Naive B cell (primary cell): Measurements from ENCODE around the gene DHRSX. TPM values are rescaled to one million over a fixed set of nuclear protein-coding genes. Genes with fewer than 3 reads are reported as not detected.
A peak's percentile ranks its signal among the peaks of the same experiment; 100 is the strongest.

ENCODE experiments used
- ATAC-seq, 2 donors: fragments of 150-1000 bp; cut with Tn5 transposase; 2 replicates each; pipeline ENCODE4 v1.10.0; 2021; ENCODE audit warnings: low read depth in 2 of 2, mild to moderate bottlenecking in 2 of 2, moderate library complexity in 2 of 2
- DNase-seq: peaks from one replicate; pipeline ENCODE4 v3.0.0; 2022
- H3K27ac Mint-ChIP-seq, 6 donors: one replicate each; pipeline ENCODE4 v1.8.0; 2020 to 2022; ENCODE audit warnings: mild to moderate bottlenecking in 6 of 6, mixed read lengths in 6 of 6, moderate library complexity in 5 of 6, inconsistent platforms in 2 of 6
- H3K27me3 Mint-ChIP-seq, 3 donors: one replicate each; pipeline ENCODE4 v1.8.0; 2021 to 2022; ENCODE audit warnings: mixed read lengths in 3 of 3, mild to moderate bottlenecking in 1 of 3
- H3K36me3 Mint-ChIP-seq, 2 donors: one replicate each; pipeline ENCODE4 v1.8.0; 2020 to 2022; ENCODE audit warnings: mixed read lengths in 2 of 2, inconsistent platforms in 1 of 2, mild to moderate bottlenecking in 1 of 2
- H3K4me1 Mint-ChIP-seq, 3 donors: one replicate each; pipeline ENCODE4 v1.8.0; 2020 to 2022; ENCODE audit warnings: mixed read lengths in 3 of 3, inconsistent platforms in 1 of 3, mild to moderate bottlenecking in 1 of 3, moderate library complexity in 1 of 3
- H3K4me3 Mint-ChIP-seq, 8 donors: one replicate each; pipeline ENCODE4 v1.8.0; 2020 to 2022; ENCODE audit warnings: mild to moderate bottlenecking in 8 of 8, mixed read lengths in 8 of 8, moderate library complexity in 8 of 8, inconsistent platforms in 2 of 8
- H3K9me3 Mint-ChIP-seq, 7 donors: one replicate each; pipeline ENCODE4 v1.8.0; 2020 to 2022; ENCODE audit warnings: mixed read lengths in 7 of 7, mild to moderate bottlenecking in 5 of 7, inconsistent platforms in 2 of 7, moderate library complexity in 1 of 7
- polyA plus RNA-seq, 6 donors: library from polyadenylated mRNA; unstranded; fragments of 300-500 nt; fragmentation: Illumina TruSeq; gene quantifications; one replicate each; pipeline ENCODE4 v1.2.3, GENCODE V29; 2021; ENCODE audit warnings: low read depth in 6 of 6

Gene DHRSX
- polyA plus RNA-seq, 6 donors from 2014 or later: 20.9 to 33.3 (median 28.4) TPM

DNA sequence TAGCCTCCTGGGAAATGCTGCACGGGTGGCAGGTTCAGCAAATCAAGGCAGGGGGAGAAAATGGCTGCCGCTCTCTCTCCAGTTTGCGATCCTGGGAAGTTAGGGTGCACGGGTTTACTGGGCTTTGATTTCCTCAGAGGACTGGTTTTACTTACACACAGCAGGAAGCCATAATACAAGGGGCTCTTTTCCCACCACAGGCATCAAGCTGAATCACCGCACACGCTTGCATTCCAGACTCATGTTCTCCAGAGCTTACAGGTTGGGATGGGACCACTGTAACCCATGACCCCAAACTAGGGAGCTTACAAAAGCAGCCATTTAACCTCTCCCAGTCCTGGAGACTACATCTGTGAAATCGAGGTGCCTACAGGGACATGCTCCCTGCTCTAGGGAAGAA, 159.8 kb downstream of the DHRSX start:
- Mint-ChIP-seq H3K4me1 (peaks cover 36 to 50% (median 42%) of the 10 kb centered on the region in 3 donors), H3K9me3 (peaks cover 0 to 23% (median 15%) of the 10 kb centered on the region in 7 donors), H3K27me3 (no peaks in the 10 kb centered on the region), H3K4me3 (no peak overlapping the region), H3K36me3 (peaks cover 31 to 45% of the 10 kb centered on the region in 2 donors), H3K27ac (peak overlapping the region in 3 of 6 donors; percentile 43 to 67 (median 50))
- DNase-seq (no peak), ATAC-seq (no peak)

DNA sequence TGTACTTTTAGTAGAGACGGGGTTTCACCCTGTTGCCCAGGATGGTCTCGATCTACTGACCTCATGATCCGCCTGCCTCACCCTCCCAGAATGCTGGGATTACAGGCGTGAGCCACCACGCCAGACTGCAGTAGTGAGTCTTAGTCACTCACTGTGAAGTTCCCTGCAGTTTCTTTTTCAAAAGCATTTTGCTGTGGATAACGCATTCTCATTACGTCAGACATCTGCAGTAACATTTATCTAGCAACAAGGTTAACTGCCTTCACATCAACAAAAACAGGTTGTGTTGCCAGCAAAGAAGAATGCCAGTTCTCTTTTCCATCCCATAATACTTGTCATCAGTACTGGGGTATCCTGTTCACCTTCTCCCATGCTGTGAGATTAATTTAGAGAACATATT, 164.6 kb downstream of the DHRSX start:
- Mint-ChIP-seq H3K4me1 (peaks cover 28 to 42% (median 34%) of the 10 kb centered on the region in 3 donors), H3K27ac (peak overlapping the region in 1 of 6 donors; percentile 20), H3K36me3 (peaks cover 20 to 27% of the 10 kb centered on the region in 2 donors), H3K9me3 (peaks cover 0 to 23% (median 15%) of the 10 kb centered on the region in 7 donors), H3K27me3 (no peaks in the 10 kb centered on the region), H3K4me3 (peak overlapping the region in 2 of 8 donors; percentile 18 to 32)
- DNase-seq (no peak), ATAC-seq (no peak)

DNA sequence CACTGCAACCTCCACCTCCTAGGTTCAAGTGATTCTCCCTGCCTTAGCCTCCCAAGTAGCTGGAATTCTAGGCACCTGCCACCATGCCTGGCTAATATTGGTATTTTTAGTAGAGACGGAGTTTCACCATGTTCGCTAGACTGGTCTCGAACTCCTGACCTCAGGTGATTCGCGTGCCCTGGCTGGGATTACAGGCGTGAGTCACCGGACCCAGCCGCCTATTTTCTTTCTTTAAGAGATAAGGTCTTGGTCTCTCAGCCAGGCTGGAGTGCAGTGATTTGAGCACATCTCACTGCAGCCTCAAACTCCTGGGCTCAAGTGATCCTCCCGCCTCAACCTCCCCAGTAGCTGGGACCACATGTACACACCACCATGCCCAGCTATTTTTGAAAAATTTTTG, 166.5 kb downstream of the DHRSX start:
- DNase-seq (no peak), ATAC-seq (no peak)
- H3K36me3 Mint-ChIP-seq: peaks cover 9% of the 10 kb centered on the region in 2 donors
- no peaks in the 10 kb centered on the region for H3K27me3 Mint-ChIP-seq
- H3K27ac Mint-ChIP-seq: no peak overlapping the region
- H3K4me3 Mint-ChIP-seq: no peak overlapping the region
- H3K9me3 Mint-ChIP-seq: peaks cover 0 to 15% (median 8%) of the 10 kb centered on the region in 7 donors
- H3K4me1 Mint-ChIP-seq: peaks cover 27 to 48% (median 38%) of the 10 kb centered on the region in 3 donors

DNA sequence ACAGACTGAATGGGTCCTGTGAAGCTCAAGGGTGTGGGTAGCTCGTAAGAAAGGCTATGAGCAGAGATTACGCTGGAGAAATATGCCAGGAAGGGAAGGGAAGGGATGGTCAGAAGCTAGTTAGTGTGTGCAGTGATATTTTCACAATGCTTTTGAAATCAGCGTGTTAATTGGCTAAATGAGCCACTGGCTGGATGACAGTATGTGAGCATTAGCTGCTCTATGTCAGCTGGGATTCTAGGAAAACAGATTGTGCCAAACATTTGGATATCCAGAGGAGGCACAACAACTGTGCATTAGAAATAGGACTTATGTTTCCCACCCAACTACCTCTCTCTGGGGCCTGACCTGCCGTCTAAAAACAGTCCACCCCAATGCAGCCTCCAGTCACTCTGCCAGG, 168.5 kb downstream of the DHRSX start:
- no peaks in the 10 kb centered on the region for H3K27me3 Mint-ChIP-seq
- H3K9me3 Mint-ChIP-seq: peaks cover 0 to 2% (median 0%) of the 10 kb centered on the region in 7 donors
- H3K27ac Mint-ChIP-seq: no peak overlapping the region
- H3K4me1 Mint-ChIP-seq: peaks cover 18 to 36% (median 23%) of the 10 kb centered on the region in 3 donors
- H3K4me3 Mint-ChIP-seq: no peak overlapping the region
- no peaks in the 10 kb centered on the region for H3K36me3 Mint-ChIP-seq
- ATAC-seq (no peak), DNase-seq (no peak)

DNA sequence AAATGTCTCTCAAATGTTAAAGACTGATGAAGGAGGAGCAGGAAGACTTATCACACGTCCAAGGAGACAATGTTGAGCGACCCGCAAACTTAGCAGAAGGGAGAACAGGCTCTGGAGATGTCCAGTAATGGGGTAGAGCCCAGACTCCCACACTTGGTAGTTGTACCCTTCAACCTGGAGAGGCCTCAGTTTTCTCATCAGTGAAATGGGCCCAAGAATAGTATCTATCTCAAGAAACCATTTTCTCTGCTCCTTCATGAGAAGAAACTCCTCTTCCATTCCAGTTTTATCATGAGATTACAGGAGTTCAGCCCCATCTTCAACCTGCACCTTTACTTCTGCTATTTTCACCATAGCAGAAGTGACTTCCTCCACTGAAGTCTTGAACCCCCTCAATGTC, 169.9 kb downstream of the DHRSX start:
- H3K36me3 Mint-ChIP-seq: no peaks in the 10 kb centered on the region
- peak overlapping the region in 4 of 6 donors; percentile 2 to 65 (median 43) for H3K27ac Mint-ChIP-seq
- H3K4me3 Mint-ChIP-seq: peak overlapping the region in 1 of 8 donors; percentile 44
- peaks cover 0 to 2% (median 0%) of the 10 kb centered on the region in 7 donors for H3K9me3 Mint-ChIP-seq
- H3K27me3 Mint-ChIP-seq: no peaks in the 10 kb centered on the region
- peaks cover 20 to 35% (median 23%) of the 10 kb centered on the region in 3 donors for H3K4me1 Mint-ChIP-seq
- ATAC-seq (no peak), DNase-seq (no peak)

DNA sequence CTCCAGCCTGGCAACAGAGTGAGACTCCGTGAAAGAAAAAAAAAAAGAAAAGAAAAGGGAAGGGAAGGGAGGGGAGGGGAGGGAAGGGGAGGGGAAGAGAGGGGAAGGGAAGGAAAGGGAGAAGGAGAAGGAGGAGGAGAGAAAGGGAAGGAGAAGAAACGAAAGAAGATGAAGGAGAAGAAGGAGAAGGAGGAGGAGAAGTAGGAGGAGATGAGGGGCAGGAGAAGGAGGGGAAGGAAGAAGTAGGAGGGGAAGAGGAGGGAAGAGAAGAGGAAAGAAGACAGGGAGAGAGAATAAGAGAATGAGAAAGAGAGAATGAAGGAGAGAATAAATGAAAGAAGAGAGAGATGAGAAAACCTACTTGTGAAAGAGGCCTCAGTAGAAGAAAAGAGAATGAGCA, 170.3 kb downstream of the DHRSX start:
- no peaks in the 10 kb centered on the region for H3K27me3 Mint-ChIP-seq
- H3K36me3 Mint-ChIP-seq: no peaks in the 10 kb centered on the region
- peaks cover 23 to 38% (median 24%) of the 10 kb centered on the region in 3 donors for H3K4me1 Mint-ChIP-seq
- no peak for ATAC-seq
- peaks cover 0 to 5% (median 4%) of the 10 kb centered on the region in 7 donors for H3K9me3 Mint-ChIP-seq
- DNase-seq: no peak
- H3K4me3 Mint-ChIP-seq: peak overlapping the region in 1 of 8 donors; percentile 44
- peak overlapping the region in 4 of 6 donors; percentile 2 to 65 (median 43) for H3K27ac Mint-ChIP-seq

DNA sequence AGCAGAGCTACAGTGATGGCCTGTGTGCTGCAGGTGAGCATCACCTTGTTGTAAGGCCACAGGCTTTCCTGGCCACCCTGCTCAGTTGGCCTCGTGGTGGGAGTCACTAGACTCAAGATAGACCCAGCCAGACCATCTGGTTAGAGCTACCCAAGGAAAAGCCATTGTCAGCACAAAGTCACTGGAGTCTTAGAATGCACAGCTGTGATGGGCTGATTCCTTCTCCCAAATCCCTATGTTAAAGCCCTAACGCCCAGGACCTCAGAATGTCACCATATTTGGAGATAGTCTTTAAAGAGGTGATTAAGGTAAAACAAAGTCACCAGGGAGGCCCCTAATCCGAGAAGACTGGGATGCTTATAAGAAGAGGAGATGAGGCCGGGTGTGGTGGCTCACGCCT, 173.4 kb downstream of the DHRSX start:
- no peak overlapping the region for H3K4me3 Mint-ChIP-seq
- H3K27me3 Mint-ChIP-seq: no peaks in the 10 kb centered on the region
- ATAC-seq (no peak), DNase-seq (no peak)
- peaks cover 0 to 9% (median 7%) of the 10 kb centered on the region in 7 donors for H3K9me3 Mint-ChIP-seq
- peak overlapping the region in 5 of 6 donors; percentile 63 to 81 (median 67) for H3K27ac Mint-ChIP-seq
- H3K4me1 Mint-ChIP-seq: peaks cover 25 to 66% (median 46%) of the 10 kb centered on the region in 3 donors
- no peaks in the 10 kb centered on the region for H3K36me3 Mint-ChIP-seq

DNA sequence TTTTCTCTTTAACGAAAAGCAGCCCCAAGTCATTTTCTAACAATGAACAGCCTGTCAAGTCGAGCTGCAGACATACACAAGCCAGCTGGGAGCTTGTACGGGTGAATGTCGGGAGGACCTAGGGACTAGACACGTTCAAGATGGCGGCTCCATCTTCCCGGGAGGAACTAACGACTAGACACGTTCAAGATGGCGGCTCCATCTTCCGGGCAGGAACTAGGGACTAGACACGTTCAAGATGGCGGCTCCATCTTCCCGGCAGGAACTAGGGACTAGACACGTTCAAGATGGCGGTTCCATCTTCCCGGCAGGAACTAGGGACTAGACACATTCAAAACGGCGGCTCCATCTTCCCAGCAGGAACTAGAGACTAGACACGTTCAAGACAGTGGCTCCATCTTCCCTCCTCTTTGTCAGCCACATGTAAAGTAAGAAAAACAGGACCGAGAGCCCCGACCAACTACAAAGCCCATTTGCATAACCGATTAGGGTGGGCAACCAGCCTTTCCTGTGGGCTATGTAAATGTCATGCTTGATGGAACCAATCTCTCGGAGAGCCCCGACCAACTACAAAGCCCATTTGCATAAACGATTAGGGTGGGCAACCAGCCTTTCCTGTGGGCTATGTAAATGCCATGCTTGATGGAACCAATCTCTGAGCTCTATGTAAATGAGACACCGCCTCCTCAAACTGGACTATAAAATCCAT, 175.5 kb downstream of the DHRSX start:
- H3K4me3 Mint-ChIP-seq: peak overlapping the region; percentile 83 to 96 (median 94)
- no peaks in the 10 kb centered on the region for H3K36me3 Mint-ChIP-seq

DNA sequence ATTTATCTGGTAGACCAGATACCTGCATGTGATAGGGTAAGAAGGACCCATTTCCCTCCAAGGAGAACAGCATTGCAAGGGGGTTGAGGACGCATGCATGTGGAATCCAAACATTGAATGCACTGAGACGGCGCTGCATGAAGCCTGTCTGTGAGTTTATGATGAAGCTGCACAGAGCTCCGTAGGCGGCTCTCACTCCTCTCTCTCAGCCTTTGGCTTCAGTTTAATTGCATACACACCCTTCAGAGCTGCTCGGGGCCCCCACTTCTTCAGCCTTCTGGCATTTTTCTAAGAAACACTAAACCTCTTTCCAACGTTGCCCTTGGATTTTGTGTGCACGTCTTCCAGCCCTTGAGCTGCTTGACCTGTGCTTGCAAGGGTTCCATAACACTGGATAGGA, 176.6 kb downstream of the DHRSX start:
- peaks cover 31 to 69% (median 52%) of the 10 kb centered on the region in 3 donors for H3K4me1 Mint-ChIP-seq
- H3K36me3 Mint-ChIP-seq: no peaks in the 10 kb centered on the region
- H3K27ac Mint-ChIP-seq: peak overlapping the region in 5 of 6 donors; percentile 86 to 100 (median 96)
- DNase-seq (no peak), ATAC-seq (no peak)
- peak overlapping the region; percentile 27 to 96 (median 91) for H3K4me3 Mint-ChIP-seq
- no peaks in the 10 kb centered on the region for H3K27me3 Mint-ChIP-seq
- peaks cover 0 to 9% (median 6%) of the 10 kb centered on the region in 7 donors for H3K9me3 Mint-ChIP-seq

More for the DNA sequence above, 175.5 kb downstream of the DHRSX start:
- H3K4me1 Mint-ChIP-seq: peaks cover 31 to 75% (median 52%) of the 10 kb centered on the region in 3 donors
- peak; percentile 78 to 86 for ATAC-seq
- no peaks in the 10 kb centered on the region for H3K27me3 Mint-ChIP-seq
- peak; percentile 68 for DNase-seq
- H3K9me3 Mint-ChIP-seq: peaks cover 0 to 9% (median 7%) of the 10 kb centered on the region in 7 donors
- peak overlapping the region; percentile 82 to 100 (median 98) for H3K27ac Mint-ChIP-seq

DNA sequence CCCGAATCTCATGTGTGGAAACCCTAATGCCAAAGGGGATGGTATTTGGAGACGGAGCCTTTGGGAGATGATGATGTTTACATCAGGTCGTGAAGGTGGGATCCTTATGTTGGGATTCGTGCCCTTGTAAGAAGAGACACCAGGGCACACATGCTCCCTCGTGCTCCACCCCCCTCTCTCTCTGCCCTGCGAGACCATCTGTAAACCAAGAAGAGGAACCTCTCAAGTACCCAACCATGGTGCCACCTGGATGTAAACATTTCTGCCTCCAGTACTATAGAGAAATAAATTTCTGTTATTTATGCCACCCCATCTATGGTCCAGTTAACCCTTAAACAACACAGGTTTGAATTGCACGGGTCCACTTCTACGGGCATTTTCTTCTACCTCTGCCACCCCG, 179.4 kb downstream of the DHRSX start:
- peak overlapping the region; percentile 25 to 89 (median 58) for H3K4me3 Mint-ChIP-seq
- peak overlapping the region in 5 of 6 donors; percentile 69 to 80 (median 79) for H3K27ac Mint-ChIP-seq
- DNase-seq (no peak), ATAC-seq (peak; percentile 38 to 69)
- H3K4me1 Mint-ChIP-seq: peaks cover 33 to 65% (median 61%) of the 10 kb centered on the region in 3 donors
- H3K27me3 Mint-ChIP-seq: no peaks in the 10 kb centered on the region
- H3K9me3 Mint-ChIP-seq: peaks cover 0 to 9% (median 6%) of the 10 kb centered on the region in 7 donors
- H3K36me3 Mint-ChIP-seq: peaks cover 0 to 9% of the 10 kb centered on the region in 2 donors

DNA sequence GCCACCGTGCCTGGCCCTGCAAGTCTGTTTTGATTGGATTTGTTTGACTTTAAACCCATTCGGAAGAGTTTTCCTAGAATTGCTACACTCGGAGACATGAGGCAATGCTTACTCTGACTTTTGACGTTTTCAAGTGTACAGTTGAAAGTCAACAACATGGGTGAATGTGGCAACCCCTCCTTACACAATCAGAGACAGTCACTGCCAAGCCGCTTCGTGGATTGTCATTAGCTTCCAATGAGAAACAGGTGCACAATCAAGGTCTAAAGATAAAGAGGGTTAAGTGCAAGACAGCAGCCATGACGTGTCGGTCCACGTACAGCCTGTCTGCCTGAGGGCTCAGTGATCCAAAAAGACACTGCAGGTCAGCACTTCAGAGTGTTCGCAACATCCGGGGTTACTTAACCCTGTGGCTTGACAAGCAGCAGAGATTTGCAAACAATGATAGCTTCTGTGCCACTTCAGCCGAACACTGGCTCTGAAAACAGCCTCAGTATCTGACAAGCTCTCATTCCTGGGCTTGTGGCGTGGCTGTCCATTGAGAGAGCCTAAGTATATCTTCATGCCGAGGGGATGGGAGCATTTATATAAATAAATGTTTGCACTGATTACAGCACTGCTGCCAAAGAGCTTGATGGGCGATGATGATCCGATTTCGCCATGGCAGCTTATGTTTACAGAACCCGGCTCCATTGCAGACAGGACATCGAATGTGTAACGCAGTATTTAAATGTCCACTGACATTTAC, 180.0 kb downstream of the DHRSX start:
- peak in 1 of 2 donors; percentile 29 for ATAC-seq
- H3K4me1 Mint-ChIP-seq: peaks cover 31 to 59% (median 58%) of the 10 kb centered on the region in 3 donors
- peaks cover 0 to 9% of the 10 kb centered on the region in 2 donors for H3K36me3 Mint-ChIP-seq
- H3K9me3 Mint-ChIP-seq: peaks cover 0 to 9% (median 5%) of the 10 kb centered on the region in 7 donors
- H3K27ac Mint-ChIP-seq: peak overlapping the region in 4 of 6 donors; percentile 70 to 80 (median 80)
- DNase-seq: no peak
- no peaks in the 10 kb centered on the region for H3K27me3 Mint-ChIP-seq
- H3K4me3 Mint-ChIP-seq: peak overlapping the region in 7 of 8 donors; percentile 25 to 89 (median 62)

DNA sequence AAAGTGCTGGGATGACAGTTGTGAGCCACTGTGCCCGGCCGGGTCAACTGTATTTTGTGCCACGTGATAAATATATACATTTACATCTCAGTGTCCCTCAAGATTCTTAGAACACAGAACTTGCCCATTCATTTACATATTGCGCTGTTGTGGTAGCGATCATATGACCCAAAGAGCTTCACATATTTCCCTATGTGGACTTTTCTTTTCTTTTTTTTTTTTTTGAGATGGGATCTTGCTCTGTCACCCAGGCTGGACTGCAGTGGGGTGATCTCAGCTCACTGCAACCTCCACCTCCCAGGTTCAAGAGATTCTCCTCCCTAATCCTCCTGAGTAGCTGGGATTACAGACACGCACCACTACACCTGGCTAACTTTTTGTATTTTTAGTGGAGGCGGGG, 180.7 kb downstream of the DHRSX start:
- ATAC-seq: no peak
- H3K4me1 Mint-ChIP-seq: peaks cover 29 to 55% (median 51%) of the 10 kb centered on the region in 3 donors
- H3K27ac Mint-ChIP-seq: peak overlapping the region in 1 of 6 donors; percentile 26
- H3K36me3 Mint-ChIP-seq: peaks cover 0 to 9% of the 10 kb centered on the region in 2 donors
- DNase-seq: no peak
- peaks cover 0 to 4% (median under 1%) of the 10 kb centered on the region in 7 donors for H3K9me3 Mint-ChIP-seq
- H3K4me3 Mint-ChIP-seq: peak overlapping the region in 1 of 8 donors; percentile 34
- no peaks in the 10 kb centered on the region for H3K27me3 Mint-ChIP-seq

DNA sequence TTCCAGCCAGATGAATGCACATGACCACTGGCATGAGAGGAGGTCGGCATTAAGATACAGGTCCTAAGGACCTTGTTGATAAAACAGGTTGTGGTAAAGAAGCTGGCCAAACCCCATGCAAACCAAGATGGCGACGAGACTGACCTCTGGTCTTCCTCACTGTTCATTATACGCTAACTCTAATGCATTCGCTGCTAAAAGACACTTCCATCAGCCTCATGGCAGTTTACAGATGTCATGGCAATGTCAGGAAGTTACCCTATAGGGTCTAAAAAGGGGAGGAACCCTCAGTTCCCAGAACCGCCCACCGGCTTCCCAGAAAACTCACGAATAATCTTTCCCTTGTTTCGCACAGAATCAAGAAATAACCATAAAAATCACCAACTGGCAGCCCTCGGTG, 182.4 kb downstream of the DHRSX start:
- H3K27me3 Mint-ChIP-seq: no peaks in the 10 kb centered on the region
- no peak overlapping the region for H3K4me3 Mint-ChIP-seq
- ATAC-seq: no peak
- H3K9me3 Mint-ChIP-seq: peaks cover 0 to 4% (median 0%) of the 10 kb centered on the region in 7 donors
- peaks cover 0 to 9% of the 10 kb centered on the region in 2 donors for H3K36me3 Mint-ChIP-seq
- no peak for DNase-seq
- H3K4me1 Mint-ChIP-seq: peaks cover 24 to 40% (median 39%) of the 10 kb centered on the region in 3 donors
- H3K27ac Mint-ChIP-seq: no peak overlapping the region
